HG03571 (cell line): ENCODE measurements around the gene TSPAN3.

Experiments used
- ATAC-seq: cut with Tn5 transposase; IDR thresholded peaks from one replicate; pipeline ENCODE4 v1.9.1; 2021; ENCODE audit not compliant: unreplicated experiment

Gene TSPAN3

DNA sequence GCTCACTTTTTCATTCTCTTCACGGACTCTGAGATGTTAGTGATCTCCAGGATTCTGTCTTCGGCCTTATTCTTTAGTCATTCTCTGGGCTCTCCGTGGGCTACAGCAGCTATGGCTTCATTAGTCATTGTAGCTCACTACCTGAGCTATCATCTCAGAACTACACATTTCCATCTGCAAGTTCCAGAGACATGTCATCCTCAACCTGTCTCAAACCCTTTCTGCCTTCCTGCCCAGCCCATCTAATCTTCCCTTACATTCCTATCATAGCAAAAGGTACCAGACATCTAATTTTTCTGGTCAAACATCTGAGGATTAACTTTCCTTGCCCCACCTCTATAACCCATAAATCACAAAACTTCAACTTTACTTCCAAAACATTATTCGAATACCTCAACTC is 13.2 kb downstream of the TSPAN3 start:
- ATAC-seq: no peak

DNA sequence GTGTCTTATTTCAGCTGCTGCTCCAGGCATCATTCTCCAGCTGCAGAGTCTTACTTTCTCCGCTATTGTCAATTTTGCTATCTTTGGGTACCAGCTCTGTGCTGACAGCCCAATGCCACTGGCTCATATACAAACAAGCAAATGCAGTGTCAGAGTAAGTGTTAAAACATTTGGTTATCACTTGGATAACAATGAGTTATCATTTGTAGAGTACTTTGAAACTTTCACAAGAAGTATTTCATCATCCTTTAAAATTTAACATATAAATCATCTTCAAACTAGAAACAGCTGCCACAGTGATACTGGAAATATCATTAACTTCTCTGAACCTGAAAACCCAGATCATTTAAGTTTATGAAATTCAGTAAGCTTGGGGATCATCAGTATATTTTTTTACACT is 13.8 kb downstream of the TSPAN3 start:
- ATAC-seq: no peak

DNA sequence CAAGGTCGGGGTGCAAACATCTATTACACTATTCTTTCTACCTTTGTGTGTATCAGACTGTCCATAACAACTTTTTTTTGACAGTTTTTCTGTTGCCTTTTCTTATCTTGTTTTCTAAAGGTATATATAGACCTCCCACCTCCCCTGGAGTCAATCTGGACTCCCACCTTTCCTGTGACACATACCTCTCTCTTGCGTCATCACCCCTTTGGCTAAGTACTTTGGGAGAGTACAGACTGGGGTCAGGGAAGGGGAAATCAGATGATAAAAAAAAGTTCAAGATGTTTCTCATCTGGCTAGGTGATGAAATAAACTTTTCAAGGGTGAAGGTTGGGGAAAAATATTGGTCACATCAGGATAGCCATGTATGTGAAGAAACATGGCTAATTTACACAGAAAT is 17.2 kb downstream of the TSPAN3 start:
- no peak for ATAC-seq

DNA sequence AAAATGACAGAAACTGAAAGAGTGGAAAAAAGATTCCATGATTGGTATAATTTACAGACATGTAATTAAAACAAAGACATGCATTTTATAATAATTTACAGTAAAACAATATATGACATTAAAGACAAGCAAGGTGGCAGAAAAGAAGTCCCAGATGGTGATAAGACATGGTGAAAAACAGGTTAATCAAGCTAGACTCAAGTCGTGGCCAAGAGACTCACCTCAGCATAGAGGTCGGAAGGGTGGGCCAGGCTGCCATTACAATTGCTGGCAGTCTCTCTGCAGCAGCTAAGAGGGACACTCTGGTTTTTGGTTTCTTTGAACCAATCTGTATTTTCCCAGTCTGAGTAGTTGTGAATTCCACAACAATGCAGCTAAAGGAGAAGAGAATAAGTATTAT is 18.4 kb downstream of the TSPAN3 start:
- ATAC-seq: no peak

DNA sequence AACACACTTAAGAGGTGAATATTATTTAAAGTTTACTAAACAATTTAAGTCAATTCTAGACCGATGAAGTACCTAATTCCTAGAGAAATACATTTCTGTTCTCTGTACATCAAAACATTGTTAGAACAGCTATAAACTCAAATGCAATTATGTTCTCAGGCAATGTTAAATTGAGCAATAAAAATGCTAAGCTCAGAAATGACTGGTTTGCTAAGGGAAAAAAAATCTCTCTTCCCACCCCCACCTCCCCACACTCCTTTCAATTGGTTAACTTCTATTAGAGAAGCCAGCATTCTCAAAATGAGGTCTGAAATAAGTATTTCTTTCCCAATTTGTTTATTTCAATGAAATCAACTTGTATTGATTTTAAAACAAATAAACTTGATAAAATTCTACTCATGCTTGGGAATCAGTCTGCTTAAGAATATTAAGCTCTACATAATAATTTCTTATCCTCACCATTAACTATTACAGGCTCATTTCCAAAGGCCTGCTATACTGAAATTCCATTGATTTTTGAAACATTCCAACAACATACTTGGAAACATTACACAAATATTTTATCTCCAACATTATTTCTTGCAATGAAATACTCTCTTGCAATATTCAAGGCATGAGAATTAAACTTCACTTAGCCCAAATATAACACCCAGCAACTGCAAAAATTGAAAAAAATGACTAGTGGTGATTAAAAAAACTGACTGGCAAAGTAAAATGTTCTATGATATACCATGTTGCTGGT is 22.6 kb downstream of the TSPAN3 start:
- ATAC-seq: no peak

DNA sequence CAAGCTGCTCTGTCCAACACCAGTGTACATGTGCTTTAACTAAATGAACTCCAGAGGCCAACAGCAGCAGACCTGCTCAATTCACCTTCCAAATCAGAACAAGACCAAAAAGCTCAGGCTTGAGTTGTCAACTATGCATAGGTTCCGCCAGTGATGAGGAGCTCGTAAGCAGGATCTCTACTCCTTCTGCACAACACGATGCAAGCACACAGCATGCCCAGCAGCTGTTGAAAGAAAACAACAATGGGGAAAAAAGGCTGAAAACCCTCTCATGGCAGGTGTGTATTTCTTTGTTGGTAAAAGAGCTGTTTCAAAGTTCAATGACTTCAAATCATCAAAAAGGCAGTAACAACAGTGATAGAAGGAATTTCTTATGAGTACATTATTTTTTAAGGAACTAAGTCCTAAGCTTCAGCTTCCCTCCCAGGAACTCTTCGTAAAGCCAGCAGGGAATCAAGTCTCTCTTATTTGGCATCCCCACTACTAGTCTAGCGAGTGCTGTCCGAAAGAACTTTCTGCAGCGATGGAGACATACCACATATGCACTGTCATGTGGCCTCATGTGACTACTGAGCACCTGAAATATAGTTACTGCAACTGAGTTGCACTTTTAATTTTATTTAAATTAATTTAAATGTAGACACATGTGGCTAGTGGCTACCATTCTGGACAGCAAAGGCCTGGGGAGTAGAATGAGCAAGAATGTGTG is 24.1 kb downstream of the TSPAN3 start:
- ATAC-seq: no peak

DNA sequence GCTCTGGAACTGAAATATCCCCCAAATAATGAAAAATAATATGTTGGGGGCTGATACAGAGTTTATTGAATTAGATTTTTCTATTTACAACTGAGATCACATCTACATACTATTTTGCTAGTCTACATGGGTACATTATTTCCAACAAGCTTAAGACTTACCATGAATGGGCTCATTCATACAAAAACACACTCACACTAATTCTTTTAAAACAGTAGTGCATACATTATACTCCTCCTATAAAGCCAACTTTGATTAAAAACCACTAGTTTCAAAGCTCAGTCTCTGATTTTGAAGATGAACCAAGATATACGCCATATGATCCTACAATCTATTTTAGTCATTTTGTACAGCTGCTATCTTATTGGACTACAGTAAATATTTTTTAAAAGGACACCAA is 24.9 kb downstream of the TSPAN3 start:
- ATAC-seq: no peak

DNA sequence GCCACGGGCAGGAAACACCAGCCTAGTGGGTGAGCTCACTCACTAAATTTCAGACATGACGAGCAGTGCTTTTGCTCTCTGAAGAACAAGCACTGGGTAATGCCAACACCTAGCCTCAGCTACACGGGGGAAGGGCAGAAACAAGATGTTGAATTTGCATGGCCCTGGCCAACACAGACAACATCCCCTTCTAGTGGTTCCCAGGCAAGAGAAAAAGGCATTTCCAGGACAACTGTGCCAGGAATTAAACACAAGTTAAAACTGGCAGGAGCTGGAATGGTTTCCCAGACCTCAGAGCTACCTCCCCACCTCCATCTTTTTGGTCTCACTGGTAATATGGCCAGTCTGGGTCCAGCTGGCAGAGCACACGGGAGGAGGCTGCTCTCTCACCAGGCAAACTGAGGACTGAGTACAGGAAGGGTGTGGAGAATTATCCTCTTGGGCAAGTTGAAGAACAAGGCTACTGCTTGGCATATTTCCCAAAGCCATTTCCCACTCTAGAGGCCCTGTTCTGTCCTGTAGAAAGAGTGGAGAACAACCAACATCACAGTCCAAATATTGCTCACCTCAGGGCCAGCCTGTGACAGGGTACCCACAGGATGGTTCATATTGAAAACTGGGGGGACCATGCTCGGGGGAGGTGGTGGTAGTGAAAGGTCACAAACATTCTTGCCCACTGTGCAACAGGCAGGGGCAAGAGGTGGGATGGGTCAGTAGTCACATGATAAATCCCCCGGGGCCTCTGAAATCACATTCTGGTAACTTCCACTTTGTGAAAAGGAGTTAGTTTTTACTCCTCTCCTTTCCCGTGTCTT is 26.5 kb downstream of the TSPAN3 start:
- no peak for ATAC-seq

DNA sequence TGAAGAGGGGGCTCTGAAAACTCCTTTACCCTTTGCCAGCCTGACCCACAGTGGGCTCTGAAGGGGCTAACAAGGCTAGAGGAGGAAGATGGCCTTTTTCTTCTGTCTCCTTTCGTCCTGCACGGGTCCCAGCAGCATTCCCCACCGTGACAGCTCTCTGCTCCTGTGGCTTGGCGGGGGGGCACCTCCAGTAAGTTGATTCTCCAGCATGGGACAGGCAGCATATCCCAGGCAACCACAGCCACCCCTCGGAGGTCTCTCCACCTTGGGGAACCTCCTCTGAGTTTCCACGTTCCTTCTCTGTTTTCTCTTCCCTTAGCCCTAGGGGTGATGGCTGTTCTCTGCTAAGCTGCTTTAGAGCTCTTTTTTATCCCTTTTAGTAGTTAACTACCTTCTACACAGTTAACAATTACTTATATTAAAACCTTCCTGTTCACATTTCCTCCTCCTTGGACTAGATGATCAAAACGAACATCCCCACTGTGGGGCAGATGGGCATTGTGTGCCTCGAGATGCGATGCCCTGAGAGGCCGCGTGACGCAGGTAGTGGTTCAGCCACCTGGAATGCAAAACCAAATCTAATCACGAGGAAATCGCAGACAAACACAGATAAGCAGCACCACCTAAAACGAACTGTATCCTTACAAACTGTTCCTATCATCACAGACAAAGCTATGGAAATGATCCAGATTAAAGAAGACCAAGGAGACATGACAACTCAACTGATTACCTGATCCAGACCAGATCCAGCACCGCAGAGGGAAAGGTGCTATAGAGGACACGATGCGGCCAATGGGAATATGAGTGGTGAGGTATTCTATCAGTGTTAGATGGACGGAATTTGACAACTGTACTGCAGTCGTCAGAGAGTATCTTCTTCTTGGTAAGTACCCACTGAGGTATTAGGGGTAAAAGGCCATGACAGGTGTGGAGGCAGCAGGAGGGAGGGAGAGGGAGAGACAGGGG is 27.7 kb downstream of the TSPAN3 start:
- ATAC-seq: no peak

DNA sequence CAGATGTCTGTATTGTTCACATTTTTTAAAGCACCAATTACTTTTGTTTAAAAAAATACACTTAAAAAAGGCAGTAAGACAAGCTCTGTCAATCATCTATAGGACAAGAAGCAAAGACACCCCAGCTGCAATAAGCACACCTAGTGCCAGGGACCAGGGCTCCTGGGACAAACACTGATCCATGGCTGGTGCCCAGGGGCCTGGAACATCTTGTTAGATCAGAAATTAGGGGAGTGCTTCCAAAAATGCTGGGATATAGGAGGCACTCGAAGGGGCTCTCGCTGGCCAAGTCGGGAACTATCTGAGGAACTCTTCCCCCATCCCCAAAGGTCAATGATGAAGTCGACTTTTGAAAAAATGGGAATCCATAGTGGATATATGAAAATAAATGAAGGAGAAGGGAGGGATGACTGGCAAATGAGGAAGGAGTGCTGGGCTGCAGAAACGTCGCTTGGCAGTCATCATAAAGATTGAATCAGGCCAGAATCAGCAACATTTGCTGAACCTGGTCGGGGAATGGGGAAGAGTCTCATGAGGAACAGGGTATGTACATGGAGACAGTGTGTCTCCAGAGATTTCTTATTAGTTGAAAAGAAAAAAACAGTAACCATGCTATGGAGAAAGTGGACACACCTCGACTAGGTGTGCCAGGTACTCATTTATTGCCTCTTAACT is 28.5 kb downstream of the TSPAN3 start:
- no peak for ATAC-seq

DNA sequence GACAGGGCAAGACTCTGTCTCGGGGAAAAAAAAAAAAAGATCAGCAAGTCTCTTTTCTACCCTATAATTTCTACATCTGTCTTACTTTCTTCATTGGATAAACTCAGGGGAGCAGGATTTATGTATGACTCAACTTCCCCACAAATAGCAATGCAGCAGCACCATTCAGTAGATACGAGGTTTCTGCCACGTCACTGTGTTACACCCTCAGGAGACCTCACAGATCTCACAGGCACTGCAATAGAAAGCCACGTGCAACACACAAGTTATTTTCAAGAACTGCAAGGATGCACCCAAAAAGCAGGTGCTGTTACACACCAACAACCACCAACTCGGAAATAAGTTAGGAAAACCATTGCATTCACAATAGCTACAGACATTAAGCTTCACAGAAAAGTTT is 30.2 kb downstream of the TSPAN3 start:
- ATAC-seq: no peak

DNA sequence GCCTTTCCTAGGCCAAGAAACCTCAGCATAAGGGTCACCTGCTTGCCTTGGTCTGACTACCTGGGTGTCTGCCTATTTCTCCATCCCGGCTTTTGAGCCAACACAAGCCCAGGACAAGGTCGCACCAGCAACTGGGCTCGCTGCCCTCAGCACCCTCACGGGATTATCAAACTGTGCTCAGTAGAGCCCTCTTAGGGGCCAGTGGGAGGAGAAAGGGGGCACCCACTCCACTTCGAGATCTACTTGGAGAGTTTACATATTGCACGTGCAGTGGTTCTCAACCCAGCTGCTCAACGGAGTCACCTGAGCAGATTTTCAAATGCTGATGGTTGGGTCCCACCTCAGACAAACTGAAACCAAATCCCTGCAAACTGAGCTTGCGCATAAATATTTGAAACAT is 31.1 kb downstream of the TSPAN3 start:
- ATAC-seq: no peak

DNA sequence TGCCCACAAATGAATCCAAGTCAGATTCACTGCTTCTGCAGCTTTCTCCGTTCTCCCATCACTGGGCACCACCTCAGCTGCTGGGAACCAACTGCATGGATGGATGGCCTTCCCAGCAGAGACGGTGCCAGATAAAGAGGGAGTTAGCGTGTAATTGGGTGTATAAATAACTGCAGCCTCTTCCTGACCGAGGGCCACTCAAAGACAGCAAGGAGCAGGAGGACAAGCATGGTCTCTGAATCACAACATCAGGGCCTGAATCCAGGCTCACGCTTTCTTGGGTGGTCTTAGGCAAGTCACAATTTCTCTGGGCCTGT is 31.7 kb downstream of the TSPAN3 start:
- no peak for ATAC-seq

DNA sequence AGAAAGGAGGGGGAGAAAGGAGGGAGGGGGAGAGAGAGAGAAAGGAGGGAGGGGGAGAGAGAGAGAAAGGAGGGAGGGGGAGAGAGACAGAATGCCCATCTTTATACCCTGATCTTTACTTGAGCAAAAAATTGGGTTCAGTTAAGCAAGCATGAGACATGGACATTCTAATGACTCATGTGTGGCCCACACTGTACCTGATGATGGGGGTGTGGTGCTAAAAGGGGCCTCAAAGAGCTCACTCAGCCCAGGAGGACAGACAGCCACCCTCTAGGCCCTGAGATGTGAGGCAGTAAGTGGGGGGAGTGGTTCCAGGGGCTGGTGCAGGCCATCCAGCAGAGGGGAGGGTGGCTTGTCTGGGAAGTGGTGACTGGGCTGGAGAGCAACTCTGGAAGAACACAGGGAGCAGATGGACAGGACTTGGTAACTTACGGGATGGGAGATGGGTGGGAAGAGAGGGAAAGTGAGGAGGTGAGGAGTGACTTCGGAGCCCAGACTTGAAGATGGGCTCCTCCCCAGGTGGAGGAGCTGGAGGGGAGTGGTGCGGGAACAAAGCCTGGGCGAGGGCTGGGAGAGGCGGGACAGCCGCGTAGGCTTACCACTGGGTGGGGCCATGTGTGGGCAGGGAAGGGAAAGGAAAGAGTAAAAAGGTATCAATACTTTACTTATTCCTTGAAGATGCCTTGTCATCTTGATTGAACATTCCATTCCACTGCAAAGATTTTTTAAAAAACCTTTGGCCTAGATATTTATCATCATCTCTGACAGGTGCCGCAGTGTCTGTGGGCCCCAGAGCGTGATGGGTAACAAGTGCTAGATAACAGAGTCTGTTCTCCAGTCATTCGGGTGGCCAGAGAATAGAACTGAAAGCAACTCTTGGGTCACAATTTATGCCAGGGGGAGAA is 32.3 kb downstream of the TSPAN3 start:
- ATAC-seq: no peak

DNA sequence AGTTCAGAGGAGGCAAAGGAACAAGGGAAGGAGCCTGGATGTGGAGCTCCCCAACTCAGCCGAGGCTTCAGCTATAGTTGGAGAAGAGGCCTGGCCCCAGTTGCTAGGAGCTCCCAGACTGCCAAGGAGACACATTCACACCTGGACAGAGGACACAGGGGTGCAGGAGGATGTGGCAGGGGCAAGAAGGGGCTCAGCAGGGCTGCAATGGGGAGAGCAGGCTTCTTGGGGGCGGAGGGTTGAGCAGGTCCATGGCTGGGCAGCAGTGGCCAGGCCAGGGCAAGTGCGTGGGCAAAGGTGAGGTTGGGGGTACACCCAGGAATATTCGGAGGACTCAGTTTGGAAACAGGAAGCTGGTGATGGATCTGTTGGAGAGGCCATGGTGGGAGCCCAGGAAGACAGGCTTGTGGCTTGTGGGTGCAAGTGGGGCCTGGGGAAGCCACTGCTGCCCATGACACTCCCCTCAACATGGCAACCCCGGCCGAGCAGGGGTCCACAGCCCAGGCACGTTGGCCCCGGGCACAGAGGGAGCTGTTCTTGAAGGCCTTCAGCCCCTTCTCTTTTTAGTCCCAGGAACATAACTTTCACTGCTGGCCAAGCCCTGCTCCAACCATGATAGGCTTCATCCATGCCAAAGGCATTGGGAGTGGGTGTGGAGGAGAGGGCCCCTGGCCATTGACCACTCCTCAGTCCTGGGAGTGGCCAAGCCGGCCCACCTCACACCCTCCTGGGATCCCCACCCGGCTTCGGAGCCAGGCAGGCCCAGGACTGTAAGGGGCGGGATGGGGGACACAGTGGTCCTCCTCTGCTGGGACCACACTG is 33.3 kb downstream of the TSPAN3 start:
- no peak for ATAC-seq

DNA sequence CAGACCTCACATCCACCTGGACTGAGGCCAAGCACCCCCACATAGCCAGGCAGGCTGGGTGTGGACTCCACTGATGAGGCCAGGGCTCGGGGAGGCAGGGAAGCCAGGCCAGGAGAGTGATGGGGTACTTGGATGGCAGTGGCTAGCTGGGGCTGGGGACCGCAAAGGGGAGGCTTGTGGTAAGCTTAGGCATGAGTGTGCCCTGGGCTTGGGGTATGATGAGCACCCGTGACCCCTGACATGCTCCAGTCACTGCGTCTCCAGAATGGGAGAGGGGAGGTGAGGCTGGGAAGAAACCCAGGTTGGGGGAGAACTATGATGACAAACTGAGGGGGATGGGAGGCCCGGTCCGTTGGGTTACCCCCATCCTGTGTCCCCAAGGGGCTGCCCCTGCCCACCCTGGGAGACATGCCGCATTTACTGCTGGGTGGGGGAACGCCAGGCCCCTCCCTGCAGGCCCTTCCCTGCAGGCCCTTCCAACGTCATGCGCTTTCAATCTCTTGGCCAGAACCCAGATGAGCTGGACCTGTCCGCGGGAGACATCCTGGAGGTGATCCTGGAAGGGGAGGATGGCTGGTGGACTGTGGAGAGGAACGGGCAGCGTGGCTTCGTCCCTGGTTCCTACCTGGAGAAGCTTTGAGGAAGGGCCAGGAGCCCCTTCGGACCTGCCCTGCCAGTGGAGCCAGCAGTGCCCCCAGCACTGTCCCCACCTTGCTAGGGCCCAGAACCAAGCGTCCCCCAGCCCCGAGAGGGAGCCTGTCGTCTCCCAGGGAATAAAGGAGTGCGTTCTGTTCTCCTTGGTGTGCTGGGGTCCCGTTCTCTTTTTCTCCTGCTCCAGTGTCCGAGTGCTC is 34.1 kb downstream of the TSPAN3 start:
- no peak for ATAC-seq

DNA sequence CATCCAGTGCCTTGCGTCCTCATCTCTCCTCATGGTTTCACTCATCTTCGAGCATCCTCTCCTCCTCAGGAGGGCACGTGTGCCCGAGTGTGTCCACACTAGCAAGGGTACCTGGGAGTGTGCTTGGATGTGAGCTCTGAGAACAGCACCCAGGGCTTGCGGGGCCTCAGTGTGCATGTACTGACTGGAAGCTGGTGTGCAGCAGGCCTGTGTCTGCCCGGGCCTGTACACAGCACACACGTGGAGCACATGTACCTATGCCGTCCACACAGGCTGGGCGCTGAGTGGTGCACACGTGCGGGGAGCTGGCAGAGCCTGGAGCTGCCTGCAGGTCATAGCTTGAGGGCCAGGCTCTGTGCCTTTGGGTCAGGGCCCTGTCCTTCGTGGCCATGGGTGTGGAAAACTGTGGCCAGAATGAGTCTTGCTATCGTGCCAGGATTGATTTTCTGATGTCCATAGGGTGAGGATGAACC is 34.9 kb downstream of the TSPAN3 start:
- ATAC-seq: no peak
